Testis (tissue), 2 donors: ENCODE results near the gene ABHD11.

Source experiments
- CTCF ChIP-seq, 3 experiments: fragments of 450-650 bp in 2 of 3; fragments of 200-600 bp in 1 of 3; sonication (generic) in 1 of 3; IDR thresholded peaks; one replicate each; pipeline ENCODE4 v1.5.1; 2016 to 2019; ENCODE audit warnings: antibody characterized with exemption in 3 of 3, mild to moderate bottlenecking in 2 of 3, moderate library complexity in 1 of 3
- POLR2A ChIP-seq: fragments of 450-650 bp; IDR thresholded peaks from one replicate; pipeline ENCODE4 v1.6.1; 2017; ENCODE audit warnings: antibody characterized with exemption, mild to moderate bottlenecking, moderate library complexity

DNA sequence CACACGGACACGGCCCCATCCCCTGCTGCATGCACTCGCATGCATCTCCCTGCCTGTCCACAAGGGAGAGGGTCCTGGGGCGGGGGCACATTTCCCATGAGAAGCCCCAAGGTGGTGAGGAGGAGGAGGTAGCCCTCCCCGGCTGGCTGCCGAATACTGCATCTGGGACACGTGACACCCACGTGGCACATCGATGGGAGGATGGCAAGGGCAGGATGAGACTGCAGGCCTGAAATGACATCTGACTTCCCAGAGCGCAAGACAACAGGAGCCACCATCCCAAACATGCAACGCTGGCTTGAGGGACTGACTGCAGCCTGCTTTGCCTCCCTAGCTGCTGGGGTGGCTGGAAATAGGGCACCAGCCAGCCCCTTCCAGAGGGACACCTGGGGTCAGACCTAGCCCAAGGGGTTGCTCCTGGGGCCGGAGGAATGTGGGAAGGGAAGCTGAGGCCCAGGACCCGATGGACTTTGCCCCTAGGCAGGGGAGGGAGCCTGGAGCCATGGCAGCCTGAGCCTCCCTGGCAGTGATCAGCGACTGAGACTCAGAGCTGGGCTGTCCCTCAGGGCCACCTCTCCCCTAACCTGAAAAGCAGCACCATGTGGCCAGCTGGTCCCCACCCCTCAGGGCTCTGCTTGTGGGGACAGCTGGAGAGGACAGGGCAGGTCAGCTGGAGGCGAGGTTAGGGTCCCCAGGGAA is 39.1 kb downstream of the ABHD11 start:
- TF ChIP-seq CTCF (IDR thresholded peaks at IDR 0.05) (no peak), POLR2A (no peak)
